ENCODE results near the gene ABITRAM.
A peak's percentile ranks its signal among the peaks of the same experiment; 100 is the strongest.

Gene ABITRAM

GRCh38 chr9:108939975-108940374, 5.8 kb downstream of the ABITRAM start:
- TF ChIP-seq RAD21 (IDR thresholded peaks at IDR 0.05; ENCODE audit: low read depth) (no peak), EP300 (IDR thresholded peaks at IDR 0.05; ENCODE audit: borderline replicate concordance) (no peak), TAF1 (IDR thresholded peaks at IDR 0.05; ENCODE audit: low read depth) (no peak), EGR1 (IDR thresholded peaks at IDR 0.05) (no peak), TEAD4 (IDR thresholded peaks at IDR 0.05) (no peak), NFIC (IDR thresholded peaks at IDR 0.05) (no peak), YY1 (IDR thresholded peaks at IDR 0.05; ENCODE audit: low read depth) (no peak), CREB1 (IDR thresholded peaks at IDR 0.05; ENCODE audit: low read depth) (no peak), MAX (IDR thresholded peaks at IDR 0.05) (no peak), TCF12 (IDR thresholded peaks at IDR 0.05; ENCODE audit: low read depth) (no peak), ZBTB7A (IDR thresholded peaks at IDR 0.05; ENCODE audit: low read depth) (no peak), USF1 (IDR thresholded peaks at IDR 0.05) (no peak), FOXM1 (IDR thresholded peaks at IDR 0.05; ENCODE audit: borderline replicate concordance, low read depth) (no peak), REST (IDR thresholded peaks at IDR 0.05; ENCODE audit: low read depth) (no peak), CEBPB (IDR thresholded peaks at IDR 0.05) (no peak)

- TF ChIP-seq TEAD4 (IDR thresholded peaks at IDR 0.05) (no peak), TCF12 (IDR thresholded peaks at IDR 0.05; ENCODE audit: low read depth) (no peak), EP300 (IDR thresholded peaks at IDR 0.05; ENCODE audit: borderline replicate concordance) (no peak), MAX (IDR thresholded peaks at IDR 0.05) (no peak), REST (IDR thresholded peaks at IDR 0.05; ENCODE audit: low read depth) (no peak), USF1 (IDR thresholded peaks at IDR 0.05) (no peak), ZBTB7A (IDR thresholded peaks at IDR 0.05; ENCODE audit: low read depth) (no peak), FOXM1 (IDR thresholded peaks at IDR 0.05; ENCODE audit: borderline replicate concordance, low read depth) (no peak), NFIC (IDR thresholded peaks at IDR 0.05) (no peak), CEBPB (IDR thresholded peaks at IDR 0.05) (no peak)
These were observed 16.0 kb downstream of the ABITRAM start for GRCh38 chr9:108950168-108950567.

GRCh38 chr9:108951578-108951977, 17.4 kb downstream of the ABITRAM start:
- TF ChIP-seq CEBPB (IDR thresholded peaks at IDR 0.05) (no peak), ZBTB7A (IDR thresholded peaks at IDR 0.05; ENCODE audit: low read depth) (no peak), CREB1 (IDR thresholded peaks at IDR 0.05; ENCODE audit: low read depth) (no peak), YY1 (IDR thresholded peaks at IDR 0.05; ENCODE audit: low read depth) (no peak), TAF1 (IDR thresholded peaks at IDR 0.05; ENCODE audit: low read depth) (no peak), USF1 (IDR thresholded peaks at IDR 0.05) (no peak)

- TF ChIP-seq TEAD4 (IDR thresholded peaks at IDR 0.05), result peak; percentile 59
- TF ChIP-seq RAD21 (IDR thresholded peaks at IDR 0.05; ENCODE audit: low read depth), result peak; percentile 45
- no peak for TF ChIP-seq EGR1 (IDR thresholded peaks at IDR 0.05)
These were observed 19.9 kb downstream of the ABITRAM start for GRCh38 chr9:108953983-108954574.

GRCh38 chr9:108956022-108956630, 21.9 kb downstream of the ABITRAM start:
- TF ChIP-seq YY1 (IDR thresholded peaks at IDR 0.05; ENCODE audit: low read depth), result no peak
- no peak for TF ChIP-seq TEAD4 (IDR thresholded peaks at IDR 0.05)
- TF ChIP-seq REST (IDR thresholded peaks at IDR 0.05; ENCODE audit: low read depth), result no peak
- TF ChIP-seq CREB1 (IDR thresholded peaks at IDR 0.05; ENCODE audit: low read depth), result no peak
- no peak for TF ChIP-seq EP300 (IDR thresholded peaks at IDR 0.05; ENCODE audit: borderline replicate concordance)
- no peak for TF ChIP-seq MAX (IDR thresholded peaks at IDR 0.05)
- TF ChIP-seq ZBTB7A (IDR thresholded peaks at IDR 0.05; ENCODE audit: low read depth), result no peak
- no peak for TF ChIP-seq EGR1 (IDR thresholded peaks at IDR 0.05)
- no peak for TF ChIP-seq CEBPB (IDR thresholded peaks at IDR 0.05)
- no peak for TF ChIP-seq TAF1 (IDR thresholded peaks at IDR 0.05; ENCODE audit: low read depth)
- TF ChIP-seq TCF12 (IDR thresholded peaks at IDR 0.05; ENCODE audit: low read depth), result no peak
- TF ChIP-seq RAD21 (IDR thresholded peaks at IDR 0.05; ENCODE audit: low read depth), result no peak
- no peak for TF ChIP-seq USF1 (IDR thresholded peaks at IDR 0.05)
- no peak for TF ChIP-seq FOXM1 (IDR thresholded peaks at IDR 0.05; ENCODE audit: borderline replicate concordance, low read depth)
- TF ChIP-seq NFIC (IDR thresholded peaks at IDR 0.05), result no peak
